CD14-positive monocyte (primary cell): ENCODE results near the gene MACROD2. TPM values are rescaled to one million over a fixed set of nuclear protein-coding genes. Genes with fewer than 3 reads are reported as not detected.

ENCODE experiments used
- DNase-seq, 3 donors: peaks; one replicate each; pipeline ENCODE4 v3.0.0-alpha.2; 2011 to 2022
- H2AFZ ChIP-seq: 2 replicates; pipeline ENCODE4 v1.6.0; 2012; ENCODE audit warnings: mild to moderate bottlenecking, low read depth, low read length, inconsistent platforms; ENCODE audit not compliant: insufficient read depth, poor library complexity, severe bottlenecking
- H3K27ac ChIP-seq, 2 donors: 1 replicate in 1 of 2; 2 replicates in 1 of 2; pipeline ENCODE4 v1.5.1; 2012 to 2013; ENCODE audit warnings: low read length in 2 of 2, control low read depth in 1 of 2, inconsistent platforms in 1 of 2, low read depth in 1 of 2, mild to moderate bottlenecking in 1 of 2
- H3K27me3 ChIP-seq, 2 donors: one replicate each; pipeline versions ENCODE4 v1.6.0 to v1.6.1; 2011 to 2013; ENCODE audit warnings: low read length in 2 of 2; ENCODE audit not compliant: control insufficient read depth in 2 of 2, insufficient read depth in 2 of 2
- H3K36me3 ChIP-seq, 2 donors: replicated peaks in 1 of 2; 1 replicate in 1 of 2; 2 replicates in 1 of 2; pipeline versions ENCODE4 v1.5.1 to v1.6.1; 2012 to 2013; ENCODE audit warnings: low read length in 2 of 2, control low read depth in 1 of 2, inconsistent platforms in 1 of 2, mild to moderate bottlenecking in 1 of 2; ENCODE audit not compliant: insufficient read depth in 2 of 2, control insufficient read depth in 1 of 2
- H3K4me1 ChIP-seq, 2 donors: 1 replicate in 1 of 2; 2 replicates in 1 of 2; pipeline versions ENCODE4 v1.5.1 to v1.6.1; 2012 to 2013; ENCODE audit warnings: low read length in 2 of 2, control low read depth in 1 of 2, inconsistent platforms in 1 of 2, mild to moderate bottlenecking in 1 of 2, moderate library complexity in 1 of 2; ENCODE audit not compliant: insufficient read depth in 2 of 2, control insufficient read depth in 1 of 2
- H3K4me2 ChIP-seq: replicated peaks from 2 replicates; pipeline ENCODE3; 2012; ENCODE audit warnings: low read length, moderate library complexity, mild to moderate bottlenecking; ENCODE audit not compliant: poor library complexity, severe bottlenecking; ENCODE audit errors: extremely low read depth
- H3K4me3 ChIP-seq, 3 experiments: fragments of 200-600 bp in 1 of 3; sonication (generic) in 1 of 3; replicated peaks in 1 of 3; 1 replicate in 2 of 3; 2 replicates in 1 of 3; pipeline ENCODE4 v1.5.1; 2011 to 2013; ENCODE audit warnings: low read length in 3 of 3, mild to moderate bottlenecking in 3 of 3, control low read depth in 2 of 3, low read depth in 2 of 3, inconsistent platforms in 1 of 3, moderate library complexity in 1 of 3
- H3K79me2 ChIP-seq: 2 replicates; pipeline ENCODE4 v1.6.0; 2012; ENCODE audit warnings: mild to moderate bottlenecking, control low read depth, inconsistent platforms, low read length, moderate library complexity; ENCODE audit not compliant: insufficient read depth
- H3K9ac ChIP-seq: 2 replicates; pipeline ENCODE4 v1.6.0; 2017; ENCODE audit warnings: low read length, mild to moderate bottlenecking; ENCODE audit not compliant: insufficient read depth, poor library complexity, severe bottlenecking
- H3K9me3 ChIP-seq, 2 donors: replicated peaks in 1 of 2; 1 replicate in 1 of 2; 2 replicates in 1 of 2; pipeline versions ENCODE4 v1.5.1 to v1.6.1; 2012 to 2013; ENCODE audit warnings: low read length in 2 of 2, control low read depth in 1 of 2; ENCODE audit not compliant: control insufficient read depth in 1 of 2, insufficient read depth in 1 of 2
- H4K20me1 ChIP-seq: 2 replicates; pipeline ENCODE4 v1.6.0; 2012; ENCODE audit warnings: mild to moderate bottlenecking, low read length, control low read depth, moderate library complexity; ENCODE audit not compliant: insufficient read depth
- H3K27ac Mint-ChIP-seq, 7 donors: one replicate each; pipeline ENCODE4 v1.8.0; 2020; ENCODE audit warnings: mild to moderate bottlenecking in 7 of 7, mixed read lengths in 7 of 7, moderate library complexity in 6 of 7, inconsistent platforms in 2 of 7
- H3K27me3 Mint-ChIP-seq, 3 donors: one replicate each; pipeline ENCODE4 v1.8.0; 2021 to 2022; ENCODE audit warnings: low read depth in 3 of 3, mild to moderate bottlenecking in 3 of 3, mixed read lengths in 3 of 3, moderate library complexity in 3 of 3, inconsistent platforms in 1 of 3
- H3K36me3 Mint-ChIP-seq, 2 donors: one replicate each; pipeline ENCODE4 v1.8.0; 2020; ENCODE audit warnings: mixed read lengths in 2 of 2, inconsistent platforms in 1 of 2, mild to moderate bottlenecking in 1 of 2
- H3K4me1 Mint-ChIP-seq: one replicate; pipeline ENCODE4 v1.8.0; 2020; ENCODE audit warnings: mild to moderate bottlenecking, mixed read lengths
- H3K4me3 Mint-ChIP-seq, 2 donors: one replicate each; pipeline ENCODE4 v1.8.0; 2020; ENCODE audit warnings: mild to moderate bottlenecking in 2 of 2, mixed read lengths in 2 of 2, moderate library complexity in 1 of 2
- H3K9me3 Mint-ChIP-seq, 7 donors: one replicate each; pipeline ENCODE4 v1.8.0; 2020 to 2022; ENCODE audit warnings: mixed read lengths in 7 of 7, mild to moderate bottlenecking in 6 of 7, moderate library complexity in 6 of 7, inconsistent platforms in 2 of 7
- CTCF ChIP-seq: fragments of 200-600 bp; IDR thresholded peaks from one replicate; pipeline ENCODE4 v1.8.0; 2022; ENCODE audit warnings: antibody characterized with exemption, mild to moderate bottlenecking
- WGBS: methylation state at CpG from one replicate; pipeline ENCODE4 v1.1.5; 2013; ENCODE audit warnings: missing lambda C conversion rate; ENCODE audit not compliant: insufficient coverage; 5-methylcytosine and 5-hydroxymethylcytosine counted together
- intact Hi-C, 2 donors: fragments of 100-400 bp; cut with micrococcal nuclease; formaldehyde crosslinking; loops; one replicate each; pipeline versions ENCODE4 v1.15.0 to v1.15.1; 2023
- polyA plus RNA-seq, 3 donors: library from polyadenylated mRNA; depleted of rRNA in 1 of 3; unstranded in 2 of 3; stranded (reverse) in 1 of 3; fragments of 300-500 nt in 2 of 3; fragments of >200 nt in 1 of 3; fragmentation: Illumina TruSeq in 2 of 3; gene quantifications; 1 replicate in 2 of 3; 2 replicates in 1 of 3; pipeline ENCODE4 v1.2.3, GENCODE V29; 2012 to 2021

Gene MACROD2
- polyA plus RNA-seq, 3 donors = 0.23 TPM; not detected in 2

GRCh38 chr20:15158533-15158932 lies 1163.2 kb downstream of the MACROD2 start:
- Histone ChIP-seq H3K4me3 (no peak overlapping the region), H4K20me1 (no peaks in the 10 kb centered on the region), H3K79me2 (no peaks in the 10 kb centered on the region), H3K27me3 (no peaks in the 10 kb centered on the region), H2AFZ (no peak overlapping the region), H3K36me3 (no peaks in the 10 kb centered on the region), H3K9ac (no peak overlapping the region), H3K4me2 (no peak overlapping the region), H3K4me1 (no peaks in the 10 kb centered on the region), H3K27ac (no peak overlapping the region), H3K9me3 (no peaks in the 10 kb centered on the region)
- Mint-ChIP-seq H3K27me3 (peaks cover 0 to 1% (median 0%) of the 10 kb centered on the region in 3 donors), H3K9me3 (peaks cover 0 to 4% (median 2%) of the 10 kb centered on the region in 7 donors), H3K4me1 (peaks cover 7% of the 10 kb centered on the region), H3K4me3 (no peak overlapping the region), H3K36me3 (no peaks in the 10 kb centered on the region), H3K27ac (no peak overlapping the region)
- WGBS = 100% methylated on average over 1 of the region's 2 CpGs
- DNase-seq = no peak
- intact Hi-C loops = no loop called here
- no peak for TF ChIP-seq CTCF

GRCh38 chr20:15162079-15162647 lies 1166.8 kb downstream of the MACROD2 start:
- WGBS = 28% methylated on average over 2 of the region's 6 CpGs
- intact Hi-C loops = no loop called here
- no peak for DNase-seq
- no peaks in the 10 kb centered on the region for H3K36me3 ChIP-seq
- H4K20me1 ChIP-seq = no peaks in the 10 kb centered on the region
- Mint-ChIP-seq H3K4me3 (peak overlapping the region in 1 of 2 donors; percentile 84), H3K36me3 (no peaks in the 10 kb centered on the region), H3K9me3 (peaks cover 0 to 3% (median 0%) of the 10 kb centered on the region in 7 donors), H3K27ac (peak overlapping the region in 1 of 7 donors; percentile 51), H3K4me1 (peaks cover 7% of the 10 kb centered on the region), H3K27me3 (peaks cover 0 to 2% (median 1%) of the 10 kb centered on the region in 3 donors)
- H3K4me3 ChIP-seq = peak overlapping the region in 2 of 3 experiments; percentile 33 to 58
- H3K9me3 ChIP-seq = no peaks in the 10 kb centered on the region
- TF ChIP-seq CTCF = no peak
- peak overlapping the region in 1 of 2 donors; percentile 54 for H3K27ac ChIP-seq
- H3K9ac ChIP-seq = peak overlapping the region; percentile 39
- no peaks in the 10 kb centered on the region for H3K4me1 ChIP-seq
- peak overlapping the region; percentile 62 for H2AFZ ChIP-seq
- no peaks in the 10 kb centered on the region for H3K27me3 ChIP-seq
- H3K79me2 ChIP-seq = no peaks in the 10 kb centered on the region
- H3K4me2 ChIP-seq = peak overlapping the region; percentile 46
